Prostate gland (tissue), 2 donors: ENCODE measurements around the gene COL13A1.

ENCODE experiments used
- POLR2A ChIP-seq: fragments of 450-650 bp; IDR thresholded peaks from one replicate; pipeline ENCODE4 v1.6.1; 2016; ENCODE audit warnings: antibody characterized with exemption, mild to moderate bottlenecking
- POLR2AphosphoS5 ChIP-seq: sonication (generic); formaldehyde crosslinking; IDR thresholded peaks from one replicate; pipeline ENCODE4 v1.6.1; 2017; ENCODE audit warnings: antibody characterized with exemption
- TF ChIP-seq, protein P1 (sequence below), 4 experiments: fragments of 200-600 bp in 2 of 4; fragments of 450-650 bp in 2 of 4; sonication (generic) in 2 of 4; IDR thresholded peaks; 1 replicate in 3 of 4; 2 replicates in 1 of 4; pipeline ENCODE4 v1.5.1; 2016 to 2019; ENCODE audit warnings: antibody characterized with exemption in 4 of 4, mild to moderate bottlenecking in 2 of 4, moderate library complexity in 2 of 4

DNA sequence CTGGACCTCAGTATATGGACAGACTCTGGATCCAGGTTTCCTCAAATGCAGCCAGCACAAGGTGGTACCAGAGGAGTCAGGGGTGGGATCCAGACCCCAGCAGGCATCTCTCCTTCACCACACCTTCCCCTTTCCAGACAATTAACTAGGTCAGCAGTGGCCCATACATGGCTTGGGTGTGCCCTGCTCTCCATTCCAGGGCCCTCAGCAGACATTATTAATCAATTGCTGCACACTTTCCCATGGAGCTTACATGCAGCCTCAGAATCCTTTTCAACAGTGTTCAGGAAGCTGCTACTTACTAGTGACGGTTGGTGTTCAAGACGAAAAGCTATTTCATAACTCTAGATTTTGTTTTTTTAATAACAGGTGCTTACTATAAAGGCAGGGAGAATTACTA lies 6.0 kb downstream of the COL13A1 start:
- no peak for TF ChIP-seq POLR2A
- TF ChIP-seq POLR2AphosphoS5, result no peak
- TF ChIP-seq, protein P1, sequence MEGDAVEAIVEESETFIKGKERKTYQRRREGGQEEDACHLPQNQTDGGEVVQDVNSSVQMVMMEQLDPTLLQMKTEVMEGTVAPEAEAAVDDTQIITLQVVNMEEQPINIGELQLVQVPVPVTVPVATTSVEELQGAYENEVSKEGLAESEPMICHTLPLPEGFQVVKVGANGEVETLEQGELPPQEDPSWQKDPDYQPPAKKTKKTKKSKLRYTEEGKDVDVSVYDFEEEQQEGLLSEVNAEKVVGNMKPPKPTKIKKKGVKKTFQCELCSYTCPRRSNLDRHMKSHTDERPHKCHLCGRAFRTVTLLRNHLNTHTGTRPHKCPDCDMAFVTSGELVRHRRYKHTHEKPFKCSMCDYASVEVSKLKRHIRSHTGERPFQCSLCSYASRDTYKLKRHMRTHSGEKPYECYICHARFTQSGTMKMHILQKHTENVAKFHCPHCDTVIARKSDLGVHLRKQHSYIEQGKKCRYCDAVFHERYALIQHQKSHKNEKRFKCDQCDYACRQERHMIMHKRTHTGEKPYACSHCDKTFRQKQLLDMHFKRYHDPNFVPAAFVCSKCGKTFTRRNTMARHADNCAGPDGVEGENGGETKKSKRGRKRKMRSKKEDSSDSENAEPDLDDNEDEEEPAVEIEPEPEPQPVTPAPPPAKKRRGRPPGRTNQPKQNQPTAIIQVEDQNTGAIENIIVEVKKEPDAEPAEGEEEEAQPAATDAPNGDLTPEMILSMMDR (IDR thresholded peaks at IDR 0.05), result no peak
